ENCODE results near the gene TRMO. TPM values are rescaled to one million over a fixed set of nuclear protein-coding genes. Genes with fewer than 3 reads are reported as not detected.

The TRMO gene
- total RNA-seq = 100 to 1,000 TPM in 1 of 4 donors, 10 to 100 TPM in 3; 25.7 to 104 (median 29.3) TPM

DNA sequence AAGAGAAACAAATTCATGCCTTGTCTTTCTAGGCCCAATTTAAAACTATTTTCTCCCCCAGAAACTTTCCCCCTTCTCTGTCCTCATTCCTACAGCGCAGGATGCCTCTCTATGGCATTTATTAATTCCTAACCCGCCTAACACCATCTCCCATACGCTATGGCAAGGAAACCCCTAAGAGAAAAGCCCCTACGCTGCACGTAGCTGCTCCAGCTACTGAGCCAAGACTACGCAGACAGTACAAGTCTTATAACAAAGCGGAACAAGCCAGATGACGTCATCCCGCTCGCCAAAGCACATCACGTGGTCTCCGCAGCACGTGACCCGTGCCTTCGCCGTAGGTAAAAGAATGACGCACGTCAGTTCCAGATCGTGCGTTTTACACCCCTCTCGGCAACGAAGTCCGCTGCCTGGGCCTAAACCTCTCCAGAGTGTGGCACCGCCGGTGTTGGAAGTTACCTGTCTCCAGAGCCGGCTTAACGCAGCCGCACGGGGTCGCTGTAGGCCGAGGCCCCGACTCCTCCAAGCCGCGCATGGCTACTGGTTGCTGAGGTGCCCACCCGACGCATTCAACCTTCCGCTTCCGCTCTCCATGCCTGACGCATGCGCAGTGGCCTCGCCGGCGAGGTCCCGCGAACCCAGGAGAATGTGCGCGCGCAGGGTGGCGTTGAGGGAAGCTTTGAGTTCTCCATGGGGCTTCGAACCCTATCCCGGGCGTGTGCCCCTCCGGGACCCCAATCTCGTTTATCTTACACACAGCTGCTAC is at the start of gene TRMO:
TSS of gene TRMO (minus strand) at position 542 of the 766 bp plus-strand sequence. CDS start at position 535, 7 bp downstream.
- Histone ChIP-seq H3K9me3 (no peaks in the 10 kb centered on the region), H3K27me3 (no peaks in the 10 kb centered on the region), H3K27ac (peak within 1 kb of the TSS; percentile 97 to 99 (median 98)), H3K4me3 (peak within 1 kb of the TSS; percentile 62 to 71 (median 67)), H3K36me3 (no peaks in the 10 kb centered on the region), H3K4me1 (peaks cover 0 to 21% (median 2%) of the 10 kb centered on the region in 4 donors)
- DNase-seq = peak; percentile 99
- TF ChIP-seq, protein P1, sequence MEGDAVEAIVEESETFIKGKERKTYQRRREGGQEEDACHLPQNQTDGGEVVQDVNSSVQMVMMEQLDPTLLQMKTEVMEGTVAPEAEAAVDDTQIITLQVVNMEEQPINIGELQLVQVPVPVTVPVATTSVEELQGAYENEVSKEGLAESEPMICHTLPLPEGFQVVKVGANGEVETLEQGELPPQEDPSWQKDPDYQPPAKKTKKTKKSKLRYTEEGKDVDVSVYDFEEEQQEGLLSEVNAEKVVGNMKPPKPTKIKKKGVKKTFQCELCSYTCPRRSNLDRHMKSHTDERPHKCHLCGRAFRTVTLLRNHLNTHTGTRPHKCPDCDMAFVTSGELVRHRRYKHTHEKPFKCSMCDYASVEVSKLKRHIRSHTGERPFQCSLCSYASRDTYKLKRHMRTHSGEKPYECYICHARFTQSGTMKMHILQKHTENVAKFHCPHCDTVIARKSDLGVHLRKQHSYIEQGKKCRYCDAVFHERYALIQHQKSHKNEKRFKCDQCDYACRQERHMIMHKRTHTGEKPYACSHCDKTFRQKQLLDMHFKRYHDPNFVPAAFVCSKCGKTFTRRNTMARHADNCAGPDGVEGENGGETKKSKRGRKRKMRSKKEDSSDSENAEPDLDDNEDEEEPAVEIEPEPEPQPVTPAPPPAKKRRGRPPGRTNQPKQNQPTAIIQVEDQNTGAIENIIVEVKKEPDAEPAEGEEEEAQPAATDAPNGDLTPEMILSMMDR (IDR thresholded peaks at IDR 0.05) = peak; percentile 36 to 68 (median 56)
- peak; percentile 87 to 88 for TF ChIP-seq POLR2A (IDR thresholded peaks at IDR 0.05)

- TF ChIP-seq, protein P1 (IDR thresholded peaks at IDR 0.05) = no peak
- no peak for TF ChIP-seq POLR2A (IDR thresholded peaks at IDR 0.05)
- Histone ChIP-seq H3K4me3 (no peak overlapping the region), H3K36me3 (no peaks in the 10 kb centered on the region), H3K9me3 (no peaks in the 10 kb centered on the region), H3K4me1 (no peaks in the 10 kb centered on the region), H3K27ac (no peak overlapping the region), H3K27me3 (no peaks in the 10 kb centered on the region)
- DNase-seq = no peak
These were observed 47.9 kb upstream of the TRMO start for GRCh38 chr9:97970165-97970564.

DNA sequence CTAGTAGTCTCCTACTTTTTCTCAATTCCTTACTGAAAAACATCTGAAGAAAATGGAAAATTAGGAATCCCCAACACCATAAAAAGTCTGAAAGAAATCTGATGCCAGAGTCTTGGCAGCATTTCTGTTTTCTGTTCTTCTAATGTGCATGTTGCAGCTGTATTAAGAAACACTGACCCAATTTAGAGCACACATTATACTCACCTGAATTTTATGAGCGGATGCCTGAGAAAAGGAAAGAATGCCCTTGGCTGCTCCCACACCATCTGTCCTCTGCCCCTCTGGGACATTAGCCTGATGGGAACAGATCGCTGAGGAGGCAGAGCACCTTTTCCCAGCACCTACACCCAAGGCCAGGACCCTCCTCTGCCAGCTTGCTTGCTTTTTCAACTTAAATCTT is 46.7 kb upstream of the TRMO start:
- no peak for TF ChIP-seq POLR2A (IDR thresholded peaks at IDR 0.05)
- Histone ChIP-seq H3K4me3 (no peak overlapping the region), H3K27me3 (no peaks in the 10 kb centered on the region), H3K27ac (no peak overlapping the region), H3K9me3 (no peaks in the 10 kb centered on the region), H3K36me3 (no peaks in the 10 kb centered on the region), H3K4me1 (no peaks in the 10 kb centered on the region)
- no peak for DNase-seq

DNA sequence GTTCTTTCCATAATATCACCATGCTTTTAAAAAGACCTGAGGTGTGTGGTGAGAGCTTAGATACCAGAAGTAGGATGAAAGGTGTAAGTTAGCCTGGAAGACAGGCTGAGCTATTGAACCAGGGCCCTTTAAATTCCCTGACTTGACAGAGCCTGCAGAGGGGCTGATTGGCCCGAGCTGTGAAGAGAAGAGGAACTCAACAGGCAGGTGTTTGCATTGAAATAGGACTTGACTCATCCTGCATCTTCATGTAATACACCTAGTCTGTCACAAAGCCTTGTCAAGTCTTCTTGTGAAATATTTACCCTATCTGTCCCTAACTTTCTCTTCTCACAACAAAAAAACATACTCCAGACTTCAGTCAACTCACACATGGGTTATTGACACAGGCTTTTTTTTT is 44.2 kb upstream of the TRMO start:
- Histone ChIP-seq H3K27ac (no peak overlapping the region), H3K36me3 (no peaks in the 10 kb centered on the region), H3K9me3 (no peaks in the 10 kb centered on the region), H3K4me1 (no peaks in the 10 kb centered on the region), H3K27me3 (no peaks in the 10 kb centered on the region), H3K4me3 (no peak overlapping the region)
- DNase-seq = no peak
- TF ChIP-seq POLR2A (IDR thresholded peaks at IDR 0.05) = no peak
- TF ChIP-seq, protein P1 (IDR thresholded peaks at IDR 0.05) = no peak

DNA sequence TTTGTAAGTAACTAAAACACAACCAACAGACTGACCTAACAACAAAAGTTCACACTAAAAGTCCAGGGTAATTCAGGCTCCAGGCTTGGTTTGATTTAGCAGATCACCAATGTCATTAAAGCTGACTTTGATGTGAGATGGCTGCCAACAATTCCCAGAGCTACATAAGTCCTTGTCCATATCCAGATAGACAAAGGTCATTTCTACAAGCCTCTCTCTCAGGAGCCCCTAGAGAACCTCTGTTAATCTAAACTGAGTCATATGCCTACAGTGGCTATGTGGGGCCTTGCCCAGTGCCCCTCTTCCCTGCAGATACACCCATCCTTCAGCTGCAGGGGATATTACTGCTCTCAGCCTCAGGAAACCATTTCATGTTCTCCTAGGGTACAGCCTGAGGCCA is 42.6 kb upstream of the TRMO start:
- Histone ChIP-seq H3K9me3 (no peaks in the 10 kb centered on the region), H3K36me3 (no peaks in the 10 kb centered on the region), H3K27ac (no peak overlapping the region), H3K4me1 (no peaks in the 10 kb centered on the region), H3K4me3 (no peak overlapping the region), H3K27me3 (no peaks in the 10 kb centered on the region)
- no peak for DNase-seq
- TF ChIP-seq POLR2A (IDR thresholded peaks at IDR 0.05) = no peak
- TF ChIP-seq, protein P1 (IDR thresholded peaks at IDR 0.05) = no peak

- H3K27ac ChIP-seq = no peak overlapping the region
- no peaks in the 10 kb centered on the region for H3K36me3 ChIP-seq
- no peaks in the 10 kb centered on the region for H3K4me1 ChIP-seq
- H3K27me3 ChIP-seq = no peaks in the 10 kb centered on the region
- H3K9me3 ChIP-seq = no peaks in the 10 kb centered on the region
- DNase-seq = no peak
- TF ChIP-seq POLR2A (IDR thresholded peaks at IDR 0.05) = no peak
- TF ChIP-seq, protein P1 (IDR thresholded peaks at IDR 0.05) = no peak
- no peak overlapping the region for H3K4me3 ChIP-seq
These were observed 40.9 kb upstream of the TRMO start for GRCh38 chr9:97963232-97963631.

Measured in Peyer's patch (tissue), 4 donors.